ENCODE results near the gene TPX2. TPM values are rescaled to one million over a fixed set of nuclear protein-coding genes. Genes with fewer than 3 reads are reported as not detected.

The TPX2 gene
- total RNA-seq, 1 donor from 2014 or later = 278 TPM

DNA sequence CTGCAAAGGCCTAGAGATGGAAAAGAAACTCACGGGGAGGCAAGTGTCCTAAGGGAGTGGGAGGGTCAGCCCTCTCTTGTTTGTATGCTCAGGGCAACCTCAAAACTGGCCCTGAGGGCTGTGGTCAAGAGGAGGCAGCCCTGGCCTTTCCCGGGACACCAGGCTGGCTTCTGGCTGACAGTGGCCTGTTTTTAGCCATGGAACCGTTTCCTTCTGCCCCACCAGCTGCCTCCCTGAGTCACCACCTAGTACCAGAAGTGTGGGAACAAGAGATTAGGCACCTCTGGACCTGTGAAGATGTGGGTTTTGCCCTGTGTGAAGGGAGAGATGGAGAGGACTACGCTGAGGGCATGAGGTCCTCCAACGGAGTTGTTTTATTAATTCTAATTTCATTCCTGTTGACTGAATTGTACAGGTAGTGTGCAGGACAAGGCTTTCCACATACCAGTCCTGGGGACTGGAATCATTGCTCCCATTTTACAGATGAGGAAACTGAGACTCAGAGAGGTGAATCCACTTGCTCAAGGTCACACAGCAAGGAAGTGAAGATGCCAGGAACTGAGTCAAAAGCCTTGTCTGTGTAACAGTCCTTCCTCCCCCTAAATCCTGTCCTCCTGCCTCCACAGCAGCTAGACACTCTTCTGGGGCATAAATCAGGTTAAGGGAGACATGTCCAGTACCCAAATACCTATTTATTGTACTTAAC, 100.8 kb downstream of the TPX2 start:
- H3K79me2 ChIP-seq (ENCODE audit: low read depth) = no peaks in the 10 kb centered on the region
- H4K20me1 ChIP-seq (ENCODE audit: low read depth) = no peaks in the 10 kb centered on the region
- TF ChIP-seq EZH2phosphoT487 (IDR thresholded peaks at IDR 0.05) (no peak), EZH2 (IDR thresholded peaks at IDR 0.05) (no peak)
- TF ChIP-seq, protein P1, sequence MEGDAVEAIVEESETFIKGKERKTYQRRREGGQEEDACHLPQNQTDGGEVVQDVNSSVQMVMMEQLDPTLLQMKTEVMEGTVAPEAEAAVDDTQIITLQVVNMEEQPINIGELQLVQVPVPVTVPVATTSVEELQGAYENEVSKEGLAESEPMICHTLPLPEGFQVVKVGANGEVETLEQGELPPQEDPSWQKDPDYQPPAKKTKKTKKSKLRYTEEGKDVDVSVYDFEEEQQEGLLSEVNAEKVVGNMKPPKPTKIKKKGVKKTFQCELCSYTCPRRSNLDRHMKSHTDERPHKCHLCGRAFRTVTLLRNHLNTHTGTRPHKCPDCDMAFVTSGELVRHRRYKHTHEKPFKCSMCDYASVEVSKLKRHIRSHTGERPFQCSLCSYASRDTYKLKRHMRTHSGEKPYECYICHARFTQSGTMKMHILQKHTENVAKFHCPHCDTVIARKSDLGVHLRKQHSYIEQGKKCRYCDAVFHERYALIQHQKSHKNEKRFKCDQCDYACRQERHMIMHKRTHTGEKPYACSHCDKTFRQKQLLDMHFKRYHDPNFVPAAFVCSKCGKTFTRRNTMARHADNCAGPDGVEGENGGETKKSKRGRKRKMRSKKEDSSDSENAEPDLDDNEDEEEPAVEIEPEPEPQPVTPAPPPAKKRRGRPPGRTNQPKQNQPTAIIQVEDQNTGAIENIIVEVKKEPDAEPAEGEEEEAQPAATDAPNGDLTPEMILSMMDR (IDR thresholded peaks at IDR 0.05) = no peak
- no peak overlapping the region for H3K27ac ChIP-seq
- no peak overlapping the region for H3K4me3 ChIP-seq
- H3K9me3 ChIP-seq (ENCODE audit: low read depth) = no peaks in the 10 kb centered on the region
- H3F3A ChIP-seq (ENCODE audit: low read depth) = peaks cover 14% of the 10 kb centered on the region
- H3K36me3 ChIP-seq = no peaks in the 10 kb centered on the region
- no peak overlapping the region for H3K4me2 ChIP-seq
- Mint-ChIP-seq H3K27ac (no peak overlapping the region), H3K27me3 (ENCODE audit: insufficient read depth, low read depth) (peaks cover 9% of the 10 kb centered on the region), H3K4me1 (peaks cover 37% of the 10 kb centered on the region), H3K4me3 (no peak overlapping the region), H3K9me3 (no peaks in the 10 kb centered on the region), H3K36me3 (no peaks in the 10 kb centered on the region)
- H3K4me1 ChIP-seq = peaks cover 45% of the 10 kb centered on the region
- DNase-seq (ENCODE audit: low spot score) = no peak
- no peaks in the 10 kb centered on the region for H3K27me3 ChIP-seq
- H3K9ac ChIP-seq = no peak overlapping the region
- H2AFZ ChIP-seq (replicated peaks) = no peak overlapping the region

DNA sequence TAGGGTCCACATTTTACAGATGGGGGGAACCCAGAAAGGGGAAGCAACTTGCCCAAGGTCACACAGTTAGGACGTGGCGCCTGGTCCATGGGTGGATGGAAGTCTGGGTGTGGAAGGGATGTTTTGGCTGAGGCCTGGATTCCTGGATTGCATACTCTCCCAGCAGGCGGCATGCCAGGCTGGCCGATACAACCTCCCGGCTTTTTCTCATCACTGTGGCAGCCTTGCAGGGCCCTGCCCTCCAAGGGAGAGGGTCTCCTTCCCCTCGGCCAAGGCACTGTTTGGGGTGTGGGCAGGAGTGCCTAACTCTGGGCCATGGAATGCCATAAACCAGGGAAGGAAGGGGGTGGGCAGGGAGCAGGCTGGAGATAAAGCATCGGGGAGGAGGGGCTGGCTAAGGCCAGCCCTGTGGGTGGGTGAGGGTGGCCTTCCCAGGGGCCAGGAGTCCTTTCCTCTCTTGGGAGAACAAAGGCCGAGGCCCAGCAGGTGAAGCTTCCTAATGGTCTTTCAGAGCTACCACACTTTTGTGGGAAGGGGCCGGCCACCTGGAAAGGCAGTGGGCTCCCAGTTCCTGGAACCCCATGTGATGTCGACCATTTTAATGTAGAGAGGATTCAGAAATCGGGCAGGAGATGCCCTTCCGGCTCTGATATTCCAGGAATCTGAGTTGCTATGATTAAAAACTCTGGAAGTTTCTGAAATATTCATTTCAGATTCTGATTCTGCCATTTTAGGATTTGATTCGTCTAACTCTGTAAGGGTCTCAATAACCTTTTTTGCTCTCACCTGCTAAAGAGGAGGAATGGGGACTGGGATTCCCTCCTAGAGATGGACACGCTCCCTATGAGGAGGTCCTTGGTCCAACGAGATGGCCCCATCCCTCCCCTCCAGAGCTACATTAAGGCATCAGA, 102.1 kb downstream of the TPX2 start:
- TF ChIP-seq, protein P1 (IDR thresholded peaks at IDR 0.05) = no peak
- no peak for TF ChIP-seq EZH2 (IDR thresholded peaks at IDR 0.05)
- no peak for TF ChIP-seq EZH2phosphoT487 (IDR thresholded peaks at IDR 0.05)
- DNase-seq (ENCODE audit: low spot score) = no peak
- H3K4me2 ChIP-seq = no peak overlapping the region

DNA sequence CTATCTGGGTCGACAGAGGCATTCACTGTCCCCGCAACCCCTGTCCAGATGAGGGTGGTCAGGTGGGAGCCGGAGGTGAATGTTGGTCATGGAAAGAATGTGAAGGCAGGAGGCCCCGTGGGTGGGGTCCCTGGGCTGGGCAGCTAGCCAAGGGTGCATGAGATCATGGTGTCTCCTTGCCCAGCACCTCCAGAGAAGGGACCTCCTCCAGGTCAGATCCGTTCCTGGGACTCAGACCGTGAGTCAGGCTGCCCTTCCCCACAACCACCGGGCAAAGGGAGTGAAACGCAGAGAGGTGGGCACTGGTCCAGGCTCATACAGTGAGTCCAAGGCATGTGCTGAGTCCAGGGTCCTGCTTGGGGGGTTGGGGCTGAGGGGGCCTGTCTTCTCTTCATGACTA, 102.8 kb downstream of the TPX2 start:
- no peak overlapping the region for H3K4me3 Mint-ChIP-seq
- no peak for DNase-seq (ENCODE audit: low spot score)
- Histone ChIP-seq H3K9ac (no peak overlapping the region), H3K4me3 (no peak overlapping the region), H3K27me3 (no peaks in the 10 kb centered on the region), H3K36me3 (no peaks in the 10 kb centered on the region), H4K20me1 (ENCODE audit: low read depth) (no peaks in the 10 kb centered on the region), H3K79me2 (ENCODE audit: low read depth) (no peaks in the 10 kb centered on the region), H3K4me1 (peaks cover 55% of the 10 kb centered on the region), H3F3A (ENCODE audit: low read depth) (peaks cover 18% of the 10 kb centered on the region), H3K9me3 (ENCODE audit: low read depth) (no peaks in the 10 kb centered on the region), H3K4me2 (no peak overlapping the region), H2AFZ (replicated peaks) (no peak overlapping the region), H3K27ac (no peak overlapping the region)
- H3K4me1 Mint-ChIP-seq = peaks cover 24% of the 10 kb centered on the region
- no peak for TF ChIP-seq EZH2phosphoT487 (IDR thresholded peaks at IDR 0.05)
- TF ChIP-seq, protein P1 (IDR thresholded peaks at IDR 0.05) = no peak
- no peak for TF ChIP-seq EZH2 (IDR thresholded peaks at IDR 0.05)
- H3K27me3 Mint-ChIP-seq (ENCODE audit: insufficient read depth, low read depth) = peaks cover 9% of the 10 kb centered on the region
- no peaks in the 10 kb centered on the region for H3K9me3 Mint-ChIP-seq
- no peak overlapping the region for H3K27ac Mint-ChIP-seq
- H3K36me3 Mint-ChIP-seq = no peaks in the 10 kb centered on the region

More for the DNA sequence above, 102.1 kb downstream of the TPX2 start:
- H3K27me3 Mint-ChIP-seq (ENCODE audit: insufficient read depth, low read depth) = peaks cover 9% of the 10 kb centered on the region
- Histone ChIP-seq H3F3A (ENCODE audit: low read depth) (peaks cover 17% of the 10 kb centered on the region), H4K20me1 (ENCODE audit: low read depth) (no peaks in the 10 kb centered on the region), H3K36me3 (no peaks in the 10 kb centered on the region), H3K4me1 (peaks cover 55% of the 10 kb centered on the region), H3K9me3 (ENCODE audit: low read depth) (no peaks in the 10 kb centered on the region), H3K27me3 (no peaks in the 10 kb centered on the region), H3K9ac (no peak overlapping the region), H3K27ac (no peak overlapping the region), H2AFZ (replicated peaks) (no peak overlapping the region), H3K4me3 (no peak overlapping the region), H3K79me2 (ENCODE audit: low read depth) (no peaks in the 10 kb centered on the region)
- H3K36me3 Mint-ChIP-seq = no peaks in the 10 kb centered on the region
- H3K4me1 Mint-ChIP-seq = peaks cover 28% of the 10 kb centered on the region
- H3K4me3 Mint-ChIP-seq = no peak overlapping the region
- H3K27ac Mint-ChIP-seq = no peak overlapping the region
- no peaks in the 10 kb centered on the region for H3K9me3 Mint-ChIP-seq
